Stimulated activated CD4-positive, alpha-beta T cell treated with anti-CD3 and anti-CD28 coated beads, Interleukin-2, amount 100 ng/mL, for 48 hours (primary cell): ENCODE results near the gene KLK13.
A peak's percentile ranks its signal among the peaks of the same experiment; 100 is the strongest.

ENCODE experiments used
- DNase-seq, 2 donors: peaks; one replicate each; pipeline ENCODE4 v3.0.0-alpha.2; 2020

Gene KLK13

GRCh38 chr19:51064534-51065220, at the start of gene KLK13:
Gene KLK13 (minus strand): TSS chr19:51065092. CDS start chr19:51065067, 25 bp downstream.
- DNase-seq, result no peak

- no peak for DNase-seq
Observed at GRCh38 chr19:51114087-51114729, 49.3 kb upstream of the KLK13 start.

- DNase-seq, result no peak
Observed at GRCh38 chr19:51111606-51112005, 46.7 kb upstream of the KLK13 start.

- DNase-seq, result no peak
Observed at GRCh38 chr19:51110666-51110971, 45.7 kb upstream of the KLK13 start.

GRCh38 chr19:51108805-51109146, 43.9 kb upstream of the KLK13 start:
- no peak for DNase-seq

GRCh38 chr19:51108066-51108804, 43.3 kb upstream of the KLK13 start, which contains the start of gene CTU1:
Gene CTU1 (minus strand): TSS chr19:51108409. CDS start chr19:51104569, 3,840 bp downstream.
- DNase-seq, result peak; percentile 95 to 97

- no peak for DNase-seq
Observed at GRCh38 chr19:51107406-51108065, 42.6 kb upstream of the KLK13 start.

- DNase-seq, result no peak
Observed at GRCh38 chr19:51103926-51104341, 39.0 kb upstream of the KLK13 start.

GRCh38 chr19:51102991-51103390, 38.1 kb upstream of the KLK13 start:
- no peak for DNase-seq

- DNase-seq, result no peak
Observed at GRCh38 chr19:51101171-51101865, 36.4 kb upstream of the KLK13 start.

- no peak for DNase-seq
Observed at GRCh38 chr19:51100601-51101000, 35.7 kb upstream of the KLK13 start.

- no peak for DNase-seq
Observed at GRCh38 chr19:51099047-51099382, 34.1 kb upstream of the KLK13 start.

- DNase-seq, result no peak
Observed at GRCh38 chr19:51098365-51099046, 33.6 kb upstream of the KLK13 start.

GRCh38 chr19:51097796-51098195, 32.9 kb upstream of the KLK13 start:
- DNase-seq, result no peak

GRCh38 chr19:51097166-51097738, 32.4 kb upstream of the KLK13 start:
- DNase-seq, result peak; percentile 75 to 80

GRCh38 chr19:51096473-51097165, 31.7 kb upstream of the KLK13 start:
- no peak for DNase-seq

- DNase-seq, result peak; percentile 30 to 43
Observed at GRCh38 chr19:51094696-51095279, 29.9 kb upstream of the KLK13 start.

- no peak for DNase-seq
Observed at GRCh38 chr19:51093510-51094345, 28.8 kb upstream of the KLK13 start.

- no peak for DNase-seq
Observed at GRCh38 chr19:51093101-51093500, 28.2 kb upstream of the KLK13 start.
